HG02678 (cell line): ENCODE measurements around the gene PREX1.
"Not testable (repeated sequence)": the region's sequence is repeated elsewhere in the genome, so short reads cannot be mapped to it uniquely, and the experiment has no call there.

Experiments
- ATAC-seq: cut with Tn5 transposase; IDR thresholded peaks from one replicate; pipeline ENCODE4 v1.9.1; 2021; ENCODE audit warnings: mild to moderate bottlenecking, moderate library complexity; ENCODE audit not compliant: unreplicated experiment

Gene PREX1

GRCh38 chr20:48849299-48849698 lies 21.5 kb upstream of the PREX1 start:
- ATAC-seq, result no peak

GRCh38 chr20:48847498-48848205 lies 19.9 kb upstream of the PREX1 start:
- no peak for ATAC-seq

GRCh38 chr20:48846516-48847492 lies 19.0 kb upstream of the PREX1 start:
- peak; percentile 91 for ATAC-seq

GRCh38 chr20:48845721-48846306 lies 18.0 kb upstream of the PREX1 start:
- ATAC-seq, result no peak

- ATAC-seq, result no peak
These were observed 17.2 kb upstream of the PREX1 start for GRCh38 chr20:48844996-48845395.

- ATAC-seq, result not testable (repeated sequence)
These were observed 16.1 kb upstream of the PREX1 start for GRCh38 chr20:48843896-48844295.

- no peak for ATAC-seq
These were observed 15.4 kb upstream of the PREX1 start for GRCh38 chr20:48843057-48843806.

- ATAC-seq, result no peak
These were observed 14.2 kb upstream of the PREX1 start for GRCh38 chr20:48841875-48842529.

GRCh38 chr20:48841196-48841874 lies 13.5 kb upstream of the PREX1 start:
- no peak for ATAC-seq

- no peak for ATAC-seq
These were observed 11.5 kb upstream of the PREX1 start for GRCh38 chr20:48839154-48839917.

GRCh38 chr20:48837014-48837413 lies 9.2 kb upstream of the PREX1 start:
- no peak for ATAC-seq

- no peak for ATAC-seq
These were observed 7.6 kb upstream of the PREX1 start for GRCh38 chr20:48835390-48835789.

GRCh38 chr20:48834278-48834677 lies 6.5 kb upstream of the PREX1 start:
- no peak for ATAC-seq

GRCh38 chr20:48832405-48832730 lies 4.6 kb upstream of the PREX1 start:
- ATAC-seq, result no peak

GRCh38 chr20:48831718-48832404 lies 4.1 kb upstream of the PREX1 start:
- ATAC-seq, result no peak

GRCh38 chr20:48830826-48831318 lies 3.1 kb upstream of the PREX1 start:
- ATAC-seq, result no peak

- ATAC-seq, result no peak
These were observed 2.1 kb upstream of the PREX1 start for GRCh38 chr20:48829940-48830339.

GRCh38 chr20:48828734-48829460 lies 1.1 kb upstream of the PREX1 start:
- ATAC-seq, result no peak
